K562 (cell line): Measurements from ENCODE around the gene UBXN11. TPM values are rescaled to one million over a fixed set of nuclear protein-coding genes. Genes with fewer than 3 reads are reported as not detected.

Source experiments
- CREB3L1 ChIP-seq: fragments of 450-650 bp; IDR thresholded peaks from 2 replicates; pipeline ENCODE4 v1.6.1; 2014; ENCODE audit warnings: low read depth, mild to moderate bottlenecking, moderate library complexity, borderline replicate concordance
- DIDO1 ChIP-seq: fragments of 450-650 bp; IDR thresholded peaks from 2 replicates; pipeline ENCODE4 v1.6.1; 2016; ENCODE audit warnings: low read depth, missing biosample characterization, missing genetic modification characterization
- DPF2 ChIP-seq: fragments of 450-650 bp; IDR thresholded peaks from 2 replicates; pipeline ENCODE4 v1.6.1; 2016
- ETS2 ChIP-seq: IDR thresholded peaks from 2 replicates; pipeline ENCODE4 v1.6.1; 2016; ENCODE audit warnings: borderline replicate concordance, missing genetic modification characterization, mild to moderate bottlenecking, moderate library complexity, missing compliant biosample characterization; ENCODE audit not compliant: poor library complexity, severe bottlenecking
- FOXA1 ChIP-seq: fragments of 450-650 bp; IDR thresholded peaks from 2 replicates; pipeline ENCODE4 v1.6.1; 2016; ENCODE audit warnings: mild to moderate bottlenecking, borderline replicate concordance
- FOXM1 ChIP-seq, 2 experiments: fragments of 450-650 bp in 1 of 2; sonication (generic) in 1 of 2; formaldehyde crosslinking in 1 of 2; IDR thresholded peaks; 2 replicates each; pipeline versions ENCODE4 v1.6.1 to v1.9.0; 2017 to 2022; ENCODE audit warnings: low read depth in 2 of 2, mild to moderate bottlenecking in 2 of 2, missing genetic modification reagents in 1 of 2, moderate library complexity in 1 of 2
- MYNN ChIP-seq, 2 experiments: sonication (generic); formaldehyde crosslinking in 1 of 2; IDR thresholded peaks; 2 replicates each; pipeline versions ENCODE4 v1.5.0 to v1.6.1; 2016 to 2020; ENCODE audit warnings: antibody characterized with exemption in 1 of 2, missing genetic modification reagents in 1 of 2
- NFATC3 ChIP-seq: fragments of 450-650 bp; IDR thresholded peaks from 2 replicates; pipeline ENCODE4 v1.6.1; 2017; ENCODE audit warnings: mild to moderate bottlenecking
- NFRKB ChIP-seq: fragments of 450-650 bp; IDR thresholded peaks from 2 replicates; pipeline ENCODE4 v1.6.1; 2016; ENCODE audit warnings: low read depth
- RAD21 ChIP-seq, 2 experiments: fragments of 250-450 bp in 1 of 2; fragments of 450-650 bp in 1 of 2; sonication (Bioruptor Pico) in 1 of 2; formaldehyde crosslinking in 1 of 2; IDR thresholded peaks in 1 of 2; conservative IDR thresholded peaks in 1 of 2; 2 replicates each; pipeline versions ENCODE4 v1.4.0 to v1.8.0; 2020 to 2022; ENCODE audit warnings: mild to moderate bottlenecking in 2 of 2, moderate library complexity in 1 of 2
- SAFB ChIP-seq: fragments of 200-400 bp; formaldehyde crosslinking; IDR thresholded peaks from 2 replicates; pipeline ENCODE4 v1.6.1; 2017; ENCODE audit warnings: low read depth, low read length, borderline replicate concordance
- SAFB2 ChIP-seq: fragments of 200-400 bp; formaldehyde crosslinking; IDR thresholded peaks from 2 replicates; pipeline ENCODE4 v1.6.1; 2018; ENCODE audit warnings: borderline replicate concordance, low read length, low read depth, moderate library complexity; ENCODE audit not compliant: severe bottlenecking
- SMAD3 ChIP-seq: fragments of 450-650 bp; formaldehyde crosslinking; conservative IDR thresholded peaks from 2 replicates; pipeline ENCODE4 v1.4.0; 2020; ENCODE audit warnings: mild to moderate bottlenecking
- TAF15 ChIP-seq: fragments of 200-400 bp; formaldehyde crosslinking; IDR thresholded peaks from 2 replicates; pipeline ENCODE4 v1.6.1; 2017; ENCODE audit warnings: mild to moderate bottlenecking, low read depth, low read length, moderate library complexity
- TOE1 ChIP-seq, 2 experiments: fragments of 450-650 bp in 1 of 2; sonication (generic) in 1 of 2; formaldehyde crosslinking in 1 of 2; IDR thresholded peaks; 2 replicates each; pipeline versions ENCODE4 v1.7.1 to v1.8.0; 2016 to 2022; ENCODE audit warnings: borderline replicate concordance in 2 of 2, mild to moderate bottlenecking in 2 of 2, antibody characterized with exemption in 1 of 2, inconsistent platforms in 1 of 2, low read depth in 1 of 2, missing genetic modification reagents in 1 of 2, moderate library complexity in 1 of 2
- ZNF133 ChIP-seq: fragments of 250-450 bp; sonication (Bioruptor Pico); IDR thresholded peaks from 2 replicates; pipeline ENCODE4 v1.4.0; 2020; ENCODE audit warnings: mild to moderate bottlenecking
- ZNF354B ChIP-seq: fragments of 250-450 bp; sonication (Bioruptor Pico); IDR thresholded peaks from 2 replicates; pipeline ENCODE4 v1.4.0; 2020
- ZNF445 ChIP-seq: fragments of 250-450 bp; sonication (Bioruptor Pico); IDR thresholded peaks from 2 replicates; pipeline ENCODE4 v1.4.0; 2020; ENCODE audit warnings: low read depth, mild to moderate bottlenecking, moderate library complexity
- ZNF507 ChIP-seq: conservative IDR thresholded peaks from 2 replicates; pipeline ENCODE4 v1.6.1; 2017; ENCODE audit warnings: missing genetic modification characterization, missing compliant biosample characterization
- ZNF589 ChIP-seq: fragments of 200-800 bp; sonication (Bioruptor generic); IDR thresholded peaks from 2 replicates; pipeline ENCODE4 v1.6.1; 2016; ENCODE audit warnings: low read depth, missing genetic modification characterization, missing compliant biosample characterization
- polyA plus RNA-seq, 8 experiments: library from polyadenylated mRNA; depleted of rRNA in 4 of 8; stranded (reverse) in 5 of 8; unstranded in 3 of 8; fragments of >200 nt; fragmentation: Nextera tagmentation in 2 of 8; fragmentation: Illumina TruSeq in 1 of 8; extraction: Ambion mirVana in 2 of 8; extraction: Trizol in 1 of 8; gene quantifications; 2 replicates each; pipeline versions ENCODE4 v1.2.1 to v1.2.3, GENCODE V29; 2011 to 2014; ENCODE audit warnings: inconsistent platforms in 1 of 8, missing spikeins in 1 of 8
- total RNA-seq, 7 experiments: library from RNA; depleted of rRNA in 6 of 7; stranded (reverse); fragments of >200 nt in 6 of 7; fragmentation: Illumina TruSeq in 2 of 7; extraction: Trizol in 2 of 7; gene quantifications; 2 replicates each; pipeline versions ENCODE4 v1.2.1 to v1.2.3, GENCODE V29; 2011 to 2021; ENCODE audit warnings: low replicate concordance in 1 of 7
- TF ChIP-seq, protein P1 (sequence below): sonication (generic); formaldehyde crosslinking; IDR thresholded peaks from 2 replicates; pipeline ENCODE4 v1.8.1; 2022; ENCODE audit warnings: missing genetic modification reagents
- TF ChIP-seq, protein P2 (sequence below): sonication (generic); formaldehyde crosslinking; IDR thresholded peaks from 2 replicates; pipeline ENCODE4 v1.8.0; 2022; ENCODE audit warnings: mild to moderate bottlenecking, missing genetic modification reagents, borderline replicate concordance

The UBXN11 gene
- total and polyA plus RNA-seq, 9 of the 15 experiments (the other 6 are each of a cell fraction or from before 2014, with no cell fraction given): 0.48 to 34.3 (median 11.3) TPM

DNA sequence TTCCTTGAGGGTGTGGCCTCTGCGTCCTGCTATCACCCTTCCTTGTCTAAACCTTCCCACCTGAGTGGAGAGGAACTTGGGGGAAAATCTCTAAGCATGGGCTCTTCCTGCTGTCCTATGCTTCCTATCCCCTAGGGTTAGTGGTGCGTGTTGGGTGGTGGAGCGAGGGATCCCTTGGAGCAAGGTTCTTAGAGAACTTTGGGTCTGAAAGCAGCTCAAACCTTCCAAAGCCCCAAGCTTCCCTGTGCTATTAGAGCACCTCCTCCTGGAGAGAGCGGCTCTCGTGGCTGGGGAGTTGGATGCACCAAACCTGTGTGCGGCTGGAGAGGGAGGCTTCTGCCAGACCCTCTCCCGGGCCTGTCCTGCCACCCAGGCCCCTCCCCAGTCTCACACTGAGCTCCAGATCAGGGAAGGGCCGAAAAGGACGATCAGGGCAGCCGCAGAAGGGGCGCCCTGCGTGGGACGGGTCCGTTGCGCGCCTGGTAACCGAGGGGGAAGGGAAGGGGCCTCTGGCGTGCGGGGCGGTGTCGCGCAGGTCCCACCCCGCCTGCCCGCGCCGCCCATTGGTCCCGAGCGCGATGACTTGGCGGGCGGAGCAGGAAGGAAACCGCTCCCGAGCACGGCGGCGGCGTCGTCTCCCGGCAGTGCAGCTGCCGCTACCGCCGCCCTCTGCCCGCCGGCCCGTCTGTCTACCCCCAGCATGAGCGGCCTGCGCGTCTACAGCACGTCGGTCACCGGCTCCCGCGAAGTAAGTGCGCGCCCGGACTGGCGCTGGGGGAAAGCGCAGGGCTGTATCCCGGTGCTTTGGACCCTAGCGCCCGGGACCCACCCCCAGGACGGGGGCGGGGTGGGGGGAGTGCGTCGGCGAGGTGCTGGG is 26.7 kb downstream of the UBXN11 start, which contains the start of gene SH3BGRL3 (continued):
- TF ChIP-seq SAFB2 (no peak), CREB3L1 (peak; percentile 48; the same call in 1 of the 2 replicates), FOXA1 (no peak), ZNF354B (no peak), NFATC3 (no peak), DIDO1 (tag) (no peak), ETS2 (tag) (no peak), SAFB (no peak), SMAD3 (CRISPR knock-in tag) (no peak; the same call in 1 of the 2 replicates), MYNN (IDR thresholded peaks at IDR 0.05) (no peak; the same call in none of the 2 replicates), MYNN (CRISPR knock-in tag; IDR thresholded peaks at IDR 0.05) (no peak), ZNF589 (CRISPR knock-in tag) (no peak; the same call in 1 of the 2 replicates), NFRKB (0 out of 2 replicates have a peak, but pooled peaks have one; percentile 16), RAD21 (CRISPR knock-in tag; conservative IDR thresholded peaks at IDR 0.05 in 1 of 2, IDR thresholded peaks at IDR 0.05 in 1 of 2) (peak; percentile 35 to 40; a peak in 2 of 4 replicates), TAF15 (no peak), ZNF507 (tag) (no peak), ZNF445 (CRISPR knock-in tag) (no peak), ZNF133 (CRISPR knock-in tag) (no peak), FOXM1 (IDR thresholded peaks at IDR 0.05; ENCODE audit: low read depth) (no peak), FOXM1 (CRISPR knock-in tag; IDR thresholded peaks at IDR 0.05; ENCODE audit: low read depth) (no peak), TOE1 (IDR thresholded peaks at IDR 0.05; ENCODE audit: borderline replicate concordance) (peak; percentile 56; the same call in 1 of the 2 replicates), TOE1 (CRISPR knock-in tag; IDR thresholded peaks at IDR 0.05; ENCODE audit: borderline replicate concordance, low read depth) (peak; percentile 87; the same call in 1 of the 2 replicates), DPF2 (peak; percentile 31; the same call in 1 of the 2 replicates)
- TF ChIP-seq, protein P1, sequence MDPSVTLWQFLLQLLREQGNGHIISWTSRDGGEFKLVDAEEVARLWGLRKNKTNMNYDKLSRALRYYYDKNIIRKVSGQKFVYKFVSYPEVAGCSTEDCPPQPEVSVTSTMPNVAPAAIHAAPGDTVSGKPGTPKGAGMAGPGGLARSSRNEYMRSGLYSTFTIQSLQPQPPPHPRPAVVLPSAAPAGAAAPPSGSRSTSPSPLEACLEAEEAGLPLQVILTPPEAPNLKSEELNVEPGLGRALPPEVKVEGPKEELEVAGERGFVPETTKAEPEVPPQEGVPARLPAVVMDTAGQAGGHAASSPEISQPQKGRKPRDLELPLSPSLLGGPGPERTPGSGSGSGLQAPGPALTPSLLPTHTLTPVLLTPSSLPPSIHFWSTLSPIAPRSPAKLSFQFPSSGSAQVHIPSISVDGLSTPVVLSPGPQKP (CRISPR knock-in tag): no peak
- TF ChIP-seq, protein P2, sequence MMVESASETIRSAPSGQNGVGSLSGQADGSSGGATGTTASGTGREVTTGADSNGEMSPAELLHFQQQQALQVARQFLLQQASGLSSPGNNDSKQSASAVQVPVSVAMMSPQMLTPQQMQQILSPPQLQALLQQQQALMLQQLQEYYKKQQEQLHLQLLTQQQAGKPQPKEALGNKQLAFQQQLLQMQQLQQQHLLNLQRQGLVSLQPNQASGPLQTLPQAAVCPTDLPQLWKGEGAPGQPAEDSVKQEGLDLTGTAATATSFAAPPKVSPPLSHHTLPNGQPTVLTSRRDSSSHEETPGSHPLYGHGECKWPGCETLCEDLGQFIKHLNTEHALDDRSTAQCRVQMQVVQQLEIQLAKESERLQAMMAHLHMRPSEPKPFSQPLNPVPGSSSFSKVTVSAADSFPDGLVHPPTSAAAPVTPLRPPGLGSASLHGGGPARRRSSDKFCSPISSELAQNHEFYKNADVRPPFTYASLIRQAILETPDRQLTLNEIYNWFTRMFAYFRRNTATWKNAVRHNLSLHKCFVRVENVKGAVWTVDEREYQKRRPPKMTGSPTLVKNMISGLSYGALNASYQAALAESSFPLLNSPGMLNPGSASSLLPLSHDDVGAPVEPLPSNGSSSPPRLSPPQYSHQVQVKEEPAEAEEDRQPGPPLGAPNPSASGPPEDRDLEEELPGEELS: no peak
